IMR-90 (cell line): ENCODE measurements around the gene ABCB9. TPM values are rescaled to one million over a fixed set of nuclear protein-coding genes. Genes with fewer than 3 reads are reported as not detected.

ENCODE experiments used
- ATAC-seq: fragments of 200-7000 bp; cut with Tn5 transposase; 2 replicates; pipeline ENCODE4 v1.9.1; 2020; ENCODE audit warnings: low read depth, mild to moderate bottlenecking, moderate library complexity
- BruUV-seq: library from RNA; stranded (reverse); fragments of 400-500 nt; replicated peaks from 2 replicates; lab custom pipeline; 2021; lab: Mats Ljungman, UMichigan
- CTCF ChIA-PET: fragments of 300-600 bp; formaldehyde crosslinking; extraction: SDS; loops from one replicate; lab custom pipeline; 2021; ENCODE audit warnings: antibody characterized with exemption; lab: Yijun Ruan, JAX
- POLR2A ChIA-PET: fragments of 300-600 bp; sonication (Branson Sonifier 250); formaldehyde crosslinking; loops from one replicate; lab custom pipeline; 2022; ENCODE audit warnings: antibody characterized with exemption; ENCODE audit not compliant: unreplicated experiment; lab: Charles Lee
- DNase-seq: peaks from one replicate; pipeline ENCODE4 v3.0.0; 2013
- H2AFZ ChIP-seq: replicated peaks from 2 replicates; pipeline ENCODE3; 2013; ENCODE audit warnings: low read length, mild to moderate bottlenecking; ENCODE audit not compliant: poor library complexity
- H2AK5ac ChIP-seq: 2 replicates; pipeline ENCODE4 v1.6.1; 2013; ENCODE audit warnings: low read depth, low read length, inconsistent platforms
- H2AK9ac ChIP-seq: replicated peaks from 2 replicates; pipeline ENCODE3; 2013; ENCODE audit warnings: mild to moderate bottlenecking, low read depth, low read length, moderate library complexity; ENCODE audit not compliant: poor library complexity
- H2BK120ac ChIP-seq: 2 replicates; pipeline ENCODE4 v1.6.1; 2013; ENCODE audit warnings: low read depth, low read length, inconsistent platforms
- H2BK15ac ChIP-seq: 3 replicates; pipeline ENCODE4 v1.6.1; 2013; ENCODE audit warnings: low read depth, low read length, inconsistent platforms
- H2BK20ac ChIP-seq: 2 replicates; pipeline ENCODE4 v1.6.1; 2013; ENCODE audit warnings: low read depth, mild to moderate bottlenecking, inconsistent platforms, low read length, moderate library complexity
- H2BK5ac ChIP-seq: 2 replicates; pipeline ENCODE4 v1.6.1; 2013; ENCODE audit warnings: mild to moderate bottlenecking, low read depth, low read length, inconsistent platforms; ENCODE audit not compliant: poor library complexity, severe bottlenecking
- H3K14ac ChIP-seq: replicated peaks from 2 replicates; pipeline ENCODE4 v1.6.1; 2013; ENCODE audit warnings: low read depth, low read length, inconsistent platforms
- H3K18ac ChIP-seq: 2 replicates; pipeline ENCODE4 v1.6.1; 2013; ENCODE audit warnings: low read depth, low read length, control low read depth
- H3K23ac ChIP-seq: 2 replicates; pipeline ENCODE4 v1.6.1; 2013; ENCODE audit warnings: low read depth, low read length, inconsistent platforms
- H3K27ac ChIP-seq: 2 replicates; pipeline ENCODE4 v1.5.1; 2013; ENCODE audit warnings: mild to moderate bottlenecking, control low read depth, low read length; ENCODE audit not compliant: insufficient read depth
- H3K27me3 ChIP-seq: 2 replicates; pipeline ENCODE4 v1.6.1; 2013; ENCODE audit warnings: low read length; ENCODE audit not compliant: control insufficient read depth, insufficient read depth
- H3K36me3 ChIP-seq: 2 replicates; pipeline ENCODE4 v1.6.1; 2013; ENCODE audit warnings: low read length, mixed read lengths; ENCODE audit not compliant: control insufficient read depth, insufficient read depth
- H3K4ac ChIP-seq: 2 replicates; pipeline ENCODE4 v1.6.1; 2013; ENCODE audit warnings: low read depth, low read length, inconsistent platforms
- H3K4me1 ChIP-seq: 2 replicates; pipeline ENCODE4 v1.6.1; 2013; ENCODE audit warnings: low read length, mixed read lengths; ENCODE audit not compliant: control insufficient read depth, insufficient read depth
- H3K4me2 ChIP-seq: 2 replicates; pipeline ENCODE4 v1.6.1; 2013; ENCODE audit warnings: low read depth, mild to moderate bottlenecking, control low read depth, low read length, moderate library complexity
- H3K4me3 ChIP-seq: 2 replicates; pipeline ENCODE4 v1.5.1; 2013; ENCODE audit warnings: low read depth, mild to moderate bottlenecking, control low read depth, low read length, moderate library complexity; ENCODE audit not compliant: insufficient read depth
- H3K56ac ChIP-seq: 2 replicates; pipeline ENCODE4 v1.6.1; 2013; ENCODE audit warnings: low read length, inconsistent platforms; ENCODE audit not compliant: insufficient read depth; ENCODE audit errors: extremely low read depth
- H3K79me1 ChIP-seq, 2 experiments: 2 replicates each; pipeline ENCODE4 v1.6.1; 2013; ENCODE audit warnings: low read length in 2 of 2, inconsistent platforms in 1 of 2, low read depth in 1 of 2
- H3K9ac ChIP-seq: 2 replicates; pipeline ENCODE4 v1.6.1; 2013; ENCODE audit warnings: low read depth, low read length, control low read depth
- H3K9me1 ChIP-seq: 2 replicates; pipeline ENCODE4 v1.6.1; 2013; ENCODE audit warnings: low read length, inconsistent platforms; ENCODE audit not compliant: insufficient read depth
- H3K9me3 ChIP-seq: 2 replicates; pipeline ENCODE4 v1.6.1; 2013; ENCODE audit warnings: low read length; ENCODE audit not compliant: control insufficient read depth, insufficient read depth
- H4K20me1 ChIP-seq: 2 replicates; pipeline ENCODE4 v1.6.1; 2013; ENCODE audit warnings: low read length, inconsistent platforms; ENCODE audit not compliant: insufficient read depth
- H4K5ac ChIP-seq: 2 replicates; pipeline ENCODE4 v1.6.1; 2013; ENCODE audit warnings: mild to moderate bottlenecking, low read depth, low read length, control low read depth
- H4K8ac ChIP-seq, 2 experiments: 2 replicates each; pipeline ENCODE4 v1.6.1; 2013; ENCODE audit warnings: low read depth in 2 of 2, low read length in 2 of 2, control low read depth in 1 of 2, inconsistent platforms in 1 of 2
- H4K91ac ChIP-seq: 2 replicates; pipeline ENCODE4 v1.6.1; 2013; ENCODE audit warnings: low read depth, low read length, inconsistent platforms; ENCODE audit not compliant: insufficient read depth
- CEBPB ChIP-seq: IDR thresholded peaks from 2 replicates; pipeline ENCODE4 v1.6.1; 2012; ENCODE audit warnings: low read depth, low read length, improper control_type of control experiment
- FOS ChIP-seq: fragments of 150-350 bp; IDR thresholded peaks from 2 replicates; pipeline ENCODE4 v1.6.1; 2016; ENCODE audit warnings: low read depth, low read length
- RAD21 ChIP-seq: IDR thresholded peaks from 2 replicates; pipeline ENCODE4 v1.6.1; 2012; ENCODE audit warnings: low read length, improper control_type of control experiment
- RFX5 ChIP-seq: IDR thresholded peaks from 2 replicates; pipeline ENCODE4 v1.8.0; 2012; ENCODE audit warnings: low read depth, mild to moderate bottlenecking, low read length, moderate library complexity
- SMC3 ChIP-seq: fragments of 150-350 bp; IDR thresholded peaks from 2 replicates; pipeline ENCODE4 v1.6.1; 2016; ENCODE audit warnings: low read depth, mild to moderate bottlenecking, antibody characterized with exemption, low read length, moderate library complexity
- WGBS, 2 experiments: methylation state at CpG; one replicate each; pipeline versions ENCODE4 v1.1.5 to v1.1.7; 2013; ENCODE audit warnings: missing lambda C conversion rate in 2 of 2; ENCODE audit not compliant: insufficient read length in 1 of 2; ENCODE audit errors: extremely low coverage in 2 of 2; 5-methylcytosine and 5-hydroxymethylcytosine counted together
- dilution Hi-C: fragments of 300-500 bp; cut with HindIII; formaldehyde crosslinking; loops from one replicate; pipeline ENCODE4 v1.14.3; 2018; ENCODE audit warnings: low sequenced_read_pairs; ENCODE audit not compliant: unreplicated experiment
- in situ Hi-C: fragments of 300-500 bp; cut with MboI; formaldehyde crosslinking; loops from 3 replicates; pipeline ENCODE4 v1.14.3; 2019; ENCODE audit warnings: low sequenced_read_pairs, inconsistent platforms, mixed read lengths
- intact Hi-C: fragments of 100-400 bp; cut with micrococcal nuclease; formaldehyde crosslinking; loops from 2 replicates; pipeline ENCODE4 v1.10.0; 2022
- polyA plus RNA-seq, 3 experiments: library from polyadenylated mRNA; depleted of rRNA; stranded (reverse); fragments of >200 nt; gene quantifications; 2 replicates each; pipeline ENCODE4 v1.2.3, GENCODE V29; 2012; ENCODE audit warnings: low replicate concordance in 1 of 3
- total RNA-seq: library from RNA; depleted of rRNA; stranded (reverse); fragments of >200 nt; gene quantifications from 2 replicates; pipeline ENCODE4 v1.2.3, GENCODE V29; 2012

Gene ABCB9
- total and polyA plus RNA-seq, 2 of the 4 experiments (the other 2 are of a cell fraction) = 5.6 to 8.3 TPM

DNA sequence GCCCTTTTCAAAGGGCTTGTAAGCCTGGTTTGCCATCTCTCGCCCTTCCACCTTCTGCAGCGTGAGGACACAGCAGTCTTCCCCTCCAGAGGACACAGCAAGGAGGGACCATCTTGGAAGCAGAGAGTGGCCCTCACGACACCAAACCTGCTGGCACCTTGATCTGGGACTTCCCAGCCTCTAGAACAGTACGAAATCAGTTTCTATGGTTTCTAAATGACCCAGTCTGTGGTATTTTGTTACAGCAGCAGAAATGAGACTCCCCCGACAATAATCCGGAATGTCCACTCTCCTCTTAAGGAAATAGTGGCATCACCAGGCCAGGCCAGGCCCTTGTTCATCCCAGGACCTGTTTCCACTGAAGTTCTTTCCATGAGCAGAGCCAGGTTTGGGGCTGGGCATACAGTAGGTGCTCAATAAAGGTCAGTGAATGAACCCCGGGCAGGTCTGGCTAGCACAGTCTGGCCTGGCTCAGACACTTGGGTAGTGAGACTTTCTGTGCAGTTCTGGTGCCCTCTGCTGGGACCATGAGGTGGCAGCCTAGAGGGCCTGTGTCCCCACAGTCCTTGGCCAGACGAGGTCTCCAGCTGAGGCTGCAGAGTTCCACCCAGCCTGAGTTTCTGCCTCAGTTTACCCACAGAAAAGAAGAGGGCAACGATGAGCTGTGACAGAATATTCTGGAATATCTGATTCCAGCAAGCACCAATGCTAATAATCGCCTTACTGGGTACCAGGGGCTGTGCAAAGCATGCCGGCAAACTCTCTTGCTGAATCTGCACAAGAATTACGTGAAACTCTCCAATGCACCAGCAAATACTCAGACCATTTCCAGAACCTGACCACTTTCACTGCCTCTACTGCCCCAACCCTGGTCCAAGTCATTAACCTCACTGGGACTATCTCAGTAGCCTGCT is 14.0 kb downstream of the ABCB9 start (continued):
- TF ChIP-seq CEBPB = no peak
- TF ChIP-seq RFX5 = no peak
- TF ChIP-seq RAD21 = peak; percentile 95

GRCh38 chr12:122951406-122951805 is 14.9 kb downstream of the ABCB9 start:
- Histone ChIP-seq H4K20me1 (peaks cover 10% of the 10 kb centered on the region), H3K18ac (no peak overlapping the region), H3K9me3 (no peaks in the 10 kb centered on the region), H2BK20ac (no peak overlapping the region; the same call in 1 of the 2 replicates), H3K36me3 (no peaks in the 10 kb centered on the region), H3K4me3 (no peak overlapping the region), H2BK15ac (no peak overlapping the region), H2BK120ac (no peak overlapping the region; the same call in 1 of the 2 replicates), H4K8ac (no peak overlapping the region), H2BK5ac (no peak overlapping the region), H3K27me3 (no peaks in the 10 kb centered on the region), H2AK5ac (0 out of 2 replicates have a peak overlapping the region, but pooled peaks have one; percentile 7), H3K4me1 (peaks cover 8% of the 10 kb centered on the region), H4K91ac (no peak overlapping the region), H3K27ac (no peak overlapping the region), H3K14ac (0 out of 2 replicates have a peak overlapping the region, but pooled peaks have one; percentile 20), H3K9ac (no peak overlapping the region), H4K5ac (no peak overlapping the region), H3K9me1 (peaks cover 11% of the 10 kb centered on the region), H3K23ac (no peak overlapping the region), H3K56ac (no peak overlapping the region), H2AK9ac (no peak overlapping the region), H3K79me1 (peaks cover 0 to 17% of the 10 kb centered on the region in 2 experiments; a peak in 2 of 4 replicates), H3K4ac (no peak overlapping the region), H3K4me2 (no peak overlapping the region), H2AFZ (no peak overlapping the region)
- intact Hi-C loops = no loop called here
- CTCF ChIA-PET = interaction anchor here (0.7 to 1.5 kb wide), 3 partner anchors 158 to 318 kb away, joined by 3 to 6 read pairs (median 4); no protein-coding TSS in a partner anchor
- in situ Hi-C loops = loop anchor here (5.0 to 25.0 kb wide), 2 partner anchors 79 to 314 kb away; no protein-coding TSS in a partner anchor
- dilution Hi-C loops = no loop called here
- WGBS, 2 experiments = no CpG with 5 or more reads among the region's 9 CpGs
- ATAC-seq (no peak), DNase-seq (peak; percentile 72)
- POLR2A ChIA-PET = no interaction called here
- no peak for TF ChIP-seq SMC3
- peak; percentile 32; the same call in 1 of the 2 replicates for TF ChIP-seq FOS
- no TSS peak for BruUV-seq
